OCI-M2 (cell line): Measurements from ENCODE around the gene UCN2.
"Not testable (repeated sequence)": the region's sequence is repeated elsewhere in the genome, so short reads cannot be mapped to it uniquely, and the experiment has no call there.

Experiments used
- DNase-seq: peaks from one replicate; lab custom pipeline; 2025; ENCODE audit not compliant: unreplicated experiment; lab: John Stamatoyannopoulos, UW

Gene UCN2

GRCh38 chr3:48543271-48543866 is 20.2 kb downstream of the UCN2 start:
- no peak for DNase-seq

- no peak for DNase-seq
Measured at GRCh38 chr3:48538451-48538850, 25.1 kb downstream of the UCN2 start.

GRCh38 chr3:48536785-48537184 is 26.8 kb downstream of the UCN2 start:
- DNase-seq = no peak

DNA sequence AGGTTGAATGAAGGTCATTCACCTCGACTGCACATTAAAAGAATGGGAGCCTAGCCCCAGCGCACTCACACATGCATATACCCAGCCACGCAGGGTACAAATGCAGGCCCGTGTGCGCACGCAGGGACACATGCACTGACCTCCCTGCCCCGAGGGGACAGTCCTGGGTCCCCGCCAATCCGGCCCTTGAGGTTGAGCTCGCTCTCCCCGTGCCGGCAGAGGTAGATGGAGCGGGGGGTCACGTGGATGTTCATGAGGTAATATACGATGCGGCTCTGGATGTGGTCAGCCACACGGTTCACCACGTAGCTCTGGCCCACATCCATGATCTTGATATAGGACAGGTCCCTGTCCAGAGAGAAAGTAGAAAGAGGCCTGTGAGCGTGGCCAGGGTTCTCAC is 27.5 kb downstream of the UCN2 start:
- no peak for DNase-seq

GRCh38 chr3:48535578-48535977 is 28.0 kb downstream of the UCN2 start:
- no peak for DNase-seq

- DNase-seq = no peak
Measured at GRCh38 chr3:48532977-48533337, 30.6 kb downstream of the UCN2 start.

DNA sequence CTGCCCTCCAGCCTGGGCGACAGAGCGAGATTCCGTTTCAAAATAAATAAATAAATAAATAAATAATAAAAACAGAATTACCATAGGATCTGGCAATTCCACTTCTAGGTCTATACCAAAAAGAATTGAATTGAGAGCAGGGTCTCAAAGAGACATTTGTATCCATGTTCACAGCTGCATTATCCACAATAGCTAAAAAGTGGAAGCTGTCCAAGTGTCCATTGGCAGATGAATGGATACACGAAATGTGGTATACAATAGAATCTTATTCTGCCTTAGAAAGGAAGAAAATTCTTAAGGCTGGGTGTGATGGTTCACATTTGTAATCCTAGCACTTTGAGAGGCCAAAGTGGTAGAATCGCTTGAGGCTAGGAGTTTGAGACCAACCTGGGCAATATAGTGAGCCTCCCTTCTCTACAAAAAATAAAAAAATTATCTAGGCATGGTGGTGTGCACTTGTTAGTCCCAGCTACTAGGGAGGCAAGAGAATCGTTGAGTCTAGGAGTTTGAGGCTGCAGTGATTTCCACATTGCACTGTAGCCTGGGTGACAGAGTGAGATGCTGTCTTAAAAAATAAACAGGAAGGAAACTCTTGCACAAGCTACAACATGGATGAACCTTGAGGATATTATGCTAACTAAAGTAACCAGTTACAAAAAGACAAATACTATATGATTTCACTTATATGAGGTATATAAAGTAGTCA is 31.2 kb downstream of the UCN2 start:
- no peak for DNase-seq

GRCh38 chr3:48530701-48531100 is 32.9 kb downstream of the UCN2 start:
- not testable (repeated sequence) for DNase-seq

DNA sequence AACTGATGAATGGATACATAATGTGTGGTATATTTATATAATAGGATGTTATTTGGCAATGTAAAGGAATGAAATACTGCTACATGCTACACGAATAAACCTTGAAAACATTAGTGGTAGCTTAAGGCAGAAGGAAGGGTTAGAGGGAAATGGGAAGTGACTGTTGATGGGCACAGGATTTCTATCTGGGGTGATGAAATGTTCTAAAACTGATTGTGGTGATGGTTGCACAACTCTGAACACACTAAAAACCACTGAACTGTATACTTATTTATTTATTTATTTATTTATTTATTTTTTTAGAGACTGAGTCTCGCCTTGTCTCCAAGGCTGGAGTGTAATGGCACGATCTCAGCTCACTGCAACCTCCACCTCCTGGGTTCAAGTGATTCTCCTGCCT is 34.8 kb downstream of the UCN2 start:
- DNase-seq = no peak

DNA sequence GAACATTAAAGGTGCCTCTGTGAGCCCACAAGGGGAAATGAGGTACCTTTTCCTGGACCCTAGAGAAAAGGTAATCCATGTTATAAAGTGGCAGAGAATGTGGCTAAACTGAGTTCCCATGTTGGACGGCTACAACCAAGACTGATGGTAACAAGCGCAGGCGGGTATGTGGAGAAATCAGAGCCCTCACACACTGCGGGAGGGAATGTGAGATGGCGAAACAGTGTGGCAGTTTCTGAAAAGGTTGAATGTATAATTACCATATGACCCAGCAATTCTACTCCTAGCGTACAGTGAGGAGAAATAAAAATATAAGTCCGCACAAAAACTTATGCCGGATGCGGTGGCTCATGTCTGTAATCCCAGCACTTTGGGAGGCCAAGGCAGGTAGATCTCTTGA is 35.5 kb downstream of the UCN2 start:
- DNase-seq = no peak

- no peak for DNase-seq
Measured at GRCh38 chr3:48524970-48525369, 38.6 kb downstream of the UCN2 start.

DNA sequence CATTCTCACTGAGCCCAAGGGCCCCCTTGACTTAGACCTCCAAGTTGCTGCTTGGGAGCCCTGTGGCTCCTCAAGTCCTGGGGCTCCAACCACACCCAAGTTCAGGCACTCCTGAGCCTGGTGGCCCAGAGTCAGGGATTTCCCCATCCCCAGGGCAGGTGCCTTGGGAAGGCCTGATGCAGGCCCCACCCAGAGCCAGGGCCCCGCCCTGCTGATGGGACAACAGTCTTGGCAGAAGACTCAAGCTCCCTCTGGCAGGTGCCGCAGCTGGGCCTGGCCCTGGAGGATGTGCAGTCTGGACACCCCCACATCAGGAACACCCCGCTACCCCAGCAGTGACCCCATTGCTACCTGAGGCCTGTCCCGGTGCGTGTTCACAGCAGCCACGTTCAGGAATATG is 41.9 kb downstream of the UCN2 start:
- DNase-seq = no peak

- DNase-seq = no peak
Measured at GRCh38 chr3:48519277-48519643, 44.3 kb downstream of the UCN2 start.

GRCh38 chr3:48518638-48519276 is 44.8 kb downstream of the UCN2 start:
- DNase-seq = no peak

GRCh38 chr3:48518069-48518468 is 45.5 kb downstream of the UCN2 start:
- no peak for DNase-seq

DNA sequence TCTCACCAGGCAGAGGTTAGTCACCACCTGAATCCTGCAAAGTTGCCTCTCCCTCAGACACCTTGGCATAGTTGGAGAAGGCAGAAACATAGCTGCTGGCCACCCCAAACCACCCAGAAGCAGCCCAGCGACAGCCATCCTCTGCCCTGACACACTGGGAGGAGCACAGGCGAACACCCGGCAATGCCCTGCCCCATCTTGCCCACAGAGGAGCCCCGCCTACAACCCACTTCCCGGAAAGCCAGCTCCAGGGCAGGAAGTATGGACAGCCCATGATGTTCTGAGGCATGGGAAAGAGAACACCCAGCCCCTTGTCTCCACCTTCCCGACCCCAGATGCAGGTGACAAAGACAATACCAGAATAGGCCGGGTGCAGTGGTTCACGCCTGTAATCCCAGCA is 47.0 kb downstream of the UCN2 start:
- DNase-seq = no peak

DNA sequence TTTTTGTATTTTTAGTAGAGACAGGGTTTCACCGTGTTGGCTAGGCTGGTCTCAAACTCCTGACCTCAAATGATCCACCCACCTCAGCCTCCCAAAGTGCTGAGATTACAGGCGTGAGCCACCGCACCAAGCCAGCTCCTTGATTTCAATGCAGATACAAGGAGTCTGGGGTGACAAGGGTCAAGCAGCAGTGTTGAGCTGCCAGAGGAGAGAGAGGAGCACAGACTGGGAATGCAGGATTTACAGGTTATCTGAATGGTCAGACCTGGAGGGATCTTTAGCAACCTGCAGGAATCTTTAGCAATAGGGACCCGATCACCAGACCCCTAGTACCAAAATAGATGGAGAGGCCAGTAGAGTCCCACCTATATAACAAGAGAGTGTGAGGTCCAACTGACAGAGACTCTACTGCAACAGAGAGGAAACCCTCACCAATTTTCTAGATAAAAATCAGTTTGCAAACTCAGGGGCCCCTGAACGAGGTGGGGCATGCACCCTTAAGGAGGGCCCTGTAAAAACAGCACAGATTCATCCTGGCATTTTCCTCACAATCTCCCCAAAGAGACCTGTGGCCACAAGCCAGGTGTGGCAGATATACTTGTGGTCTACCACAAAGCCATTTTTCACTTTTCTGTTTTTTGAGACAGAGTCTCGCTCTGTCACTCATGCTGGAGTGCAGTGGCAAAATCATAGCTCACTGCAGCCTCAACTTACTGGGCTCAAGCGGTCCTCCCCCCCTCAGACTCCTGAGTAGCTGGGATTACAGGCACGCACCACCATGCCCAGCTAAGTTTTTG is 49.0 kb downstream of the UCN2 start:
- no peak for DNase-seq
